Activated T-helper 17 cell treated with anti-CD3 and anti-CD28 coated beads, Interleukin-2, amount 50 U/mL, for 72 hours (primary cell): ENCODE results near the gene SCTR. TPM values are rescaled to one million over a fixed set of nuclear protein-coding genes. Genes with fewer than 3 reads are reported as not detected.

Source experiments
- ATAC-seq: fragments of 150-1000 bp; cut with Tn5 transposase; replicated peaks from 2 replicates; pipeline ENCODE4 v1.10.0; 2021; ENCODE audit warnings: mild to moderate bottlenecking, moderate library complexity
- H3K27ac Mint-ChIP-seq: one replicate; pipeline ENCODE4 v1.8.0; 2022; ENCODE audit warnings: mixed read lengths
- H3K27me3 Mint-ChIP-seq: one replicate; pipeline ENCODE4 v1.8.0; 2022; ENCODE audit warnings: mixed read lengths
- H3K36me3 Mint-ChIP-seq: one replicate; pipeline ENCODE4 v1.8.0; 2022; ENCODE audit warnings: low read depth, mild to moderate bottlenecking, mixed read lengths
- H3K4me1 Mint-ChIP-seq: one replicate; pipeline ENCODE4 v1.8.0; 2022; ENCODE audit warnings: mixed read lengths
- H3K4me3 Mint-ChIP-seq: one replicate; pipeline ENCODE4 v1.8.0; 2022; ENCODE audit warnings: mild to moderate bottlenecking, mixed read lengths
- H3K9me3 Mint-ChIP-seq: one replicate; pipeline ENCODE4 v1.8.0; 2022; ENCODE audit warnings: mixed read lengths
- total RNA-seq, 2 donors: library from RNA; stranded (reverse); gene quantifications; one replicate each; pipeline ENCODE4 v1.2.3, GENCODE V29; 2022

Gene SCTR
- total RNA-seq = not detected

GRCh38 chr2:119523952-119524694, at the start of gene SCTR:
Gene SCTR (minus strand): TSS chr2:119524483. CDS start chr2:119524226, 257 bp downstream.
- Mint-ChIP-seq H3K36me3 (no peaks in the 10 kb centered on the region), H3K4me1 (no peaks in the 10 kb centered on the region), H3K27me3 (peaks cover 55% of the 10 kb centered on the region), H3K9me3 (no peaks in the 10 kb centered on the region), H3K27ac (no peak within 1 kb of the TSS), H3K4me3 (no peak within 1 kb of the TSS)
- no peak for ATAC-seq

GRCh38 chr2:119567292-119567691, 43.0 kb upstream of the SCTR start:
- Mint-ChIP-seq H3K4me3 (no peak overlapping the region), H3K9me3 (no peaks in the 10 kb centered on the region), H3K27me3 (no peaks in the 10 kb centered on the region), H3K36me3 (no peaks in the 10 kb centered on the region), H3K27ac (no peak overlapping the region), H3K4me1 (no peaks in the 10 kb centered on the region)
- ATAC-seq = no peak

DNA sequence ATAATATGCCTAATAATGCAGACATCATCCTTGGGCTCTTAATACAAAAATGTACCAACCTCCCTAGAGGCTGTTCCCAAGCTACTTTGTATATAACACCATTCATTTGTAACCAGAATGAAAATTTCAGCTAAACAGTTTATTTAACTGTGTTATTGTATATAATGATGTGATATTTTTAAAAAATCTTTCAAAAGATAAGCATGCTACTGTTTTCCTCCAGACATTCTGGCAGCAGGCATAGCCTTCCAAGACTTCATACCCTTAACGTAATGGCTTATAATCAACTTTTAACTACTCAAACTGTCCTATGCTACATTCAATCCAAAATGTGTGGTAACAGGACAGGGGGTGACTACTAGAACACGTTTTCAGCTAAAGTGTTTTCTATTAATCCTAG, 41.2 kb upstream of the SCTR start:
- Mint-ChIP-seq H3K36me3 (no peaks in the 10 kb centered on the region), H3K9me3 (no peaks in the 10 kb centered on the region), H3K4me3 (no peak overlapping the region), H3K27me3 (peaks cover 1% of the 10 kb centered on the region), H3K27ac (no peak overlapping the region), H3K4me1 (no peaks in the 10 kb centered on the region)
- no peak for ATAC-seq

DNA sequence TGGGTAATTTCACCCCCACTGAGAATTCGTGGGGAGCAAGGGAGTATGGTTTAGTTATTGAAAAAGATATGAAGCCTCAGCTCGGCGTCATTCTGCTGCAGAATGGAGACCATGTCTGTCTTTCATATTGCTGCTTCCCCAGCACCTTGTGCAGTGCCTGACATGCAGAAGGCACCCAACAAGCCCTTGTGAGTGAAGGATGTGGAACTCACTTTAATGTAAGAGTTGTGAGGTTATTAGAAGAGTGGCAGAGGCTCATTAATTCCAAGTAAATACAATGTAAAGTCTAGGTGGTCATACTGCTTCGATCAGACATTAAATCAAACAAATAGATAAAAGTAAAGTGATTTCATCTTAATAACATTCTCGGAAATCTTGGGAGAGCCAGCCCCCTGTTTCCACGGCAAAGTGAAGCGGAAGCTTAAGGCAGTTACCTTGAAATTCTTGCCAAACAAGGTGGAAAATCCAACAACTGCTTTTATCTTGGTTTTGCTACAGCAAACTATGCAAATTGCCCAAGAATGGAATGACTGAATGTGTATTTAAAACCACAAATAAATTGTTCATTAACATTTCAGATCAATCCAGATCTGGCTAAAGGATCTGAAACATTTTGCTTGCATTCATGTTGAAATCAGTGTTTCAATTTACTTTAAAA, 29.5 kb upstream of the SCTR start:
- Mint-ChIP-seq H3K4me1 (no peaks in the 10 kb centered on the region), H3K27me3 (peaks cover 23% of the 10 kb centered on the region), H3K9me3 (no peaks in the 10 kb centered on the region), H3K27ac (no peak overlapping the region), H3K36me3 (no peaks in the 10 kb centered on the region), H3K4me3 (no peak overlapping the region)
- ATAC-seq = no peak

GRCh38 chr2:119552902-119553301, 28.6 kb upstream of the SCTR start:
- Mint-ChIP-seq H3K36me3 (no peaks in the 10 kb centered on the region), H3K27me3 (peaks cover 27% of the 10 kb centered on the region), H3K9me3 (no peaks in the 10 kb centered on the region), H3K27ac (no peak overlapping the region), H3K4me3 (no peak overlapping the region), H3K4me1 (no peaks in the 10 kb centered on the region)
- ATAC-seq = no peak

DNA sequence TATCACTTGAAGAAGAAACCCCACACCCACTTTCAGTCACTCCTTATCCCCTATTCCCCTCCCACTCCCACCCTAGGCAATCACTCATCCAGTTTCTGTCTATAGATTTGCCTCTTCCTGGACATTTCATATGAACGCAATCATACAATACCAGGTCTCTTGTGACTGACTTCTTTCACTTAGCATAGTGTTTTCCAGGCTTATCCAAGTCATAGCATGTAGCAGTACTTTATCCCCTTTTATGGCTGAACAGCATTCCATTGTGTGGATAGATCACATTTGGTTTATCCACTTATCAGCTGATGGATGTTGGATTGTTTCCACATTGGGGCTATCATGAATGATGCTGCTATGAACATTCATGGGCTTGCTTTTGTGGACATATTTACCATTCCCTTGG, 26.6 kb upstream of the SCTR start:
- Mint-ChIP-seq H3K9me3 (no peaks in the 10 kb centered on the region), H3K36me3 (no peaks in the 10 kb centered on the region), H3K4me1 (no peaks in the 10 kb centered on the region)

GRCh38 chr2:119550346-119550745, 26.1 kb upstream of the SCTR start:
- Mint-ChIP-seq H3K4me1 (no peaks in the 10 kb centered on the region), H3K4me3 (no peak overlapping the region), H3K27me3 (peaks cover 41% of the 10 kb centered on the region), H3K27ac (no peak overlapping the region), H3K36me3 (no peaks in the 10 kb centered on the region), H3K9me3 (no peaks in the 10 kb centered on the region)
- no peak for ATAC-seq

More for the DNA sequence above, 26.6 kb upstream of the SCTR start:
- Mint-ChIP-seq H3K4me3 (no peak overlapping the region), H3K27ac (no peak overlapping the region), H3K27me3 (peaks cover 38% of the 10 kb centered on the region)
- ATAC-seq = no peak

- Mint-ChIP-seq H3K27me3 (peaks cover 40% of the 10 kb centered on the region), H3K9me3 (no peaks in the 10 kb centered on the region), H3K4me3 (no peak overlapping the region), H3K4me1 (no peaks in the 10 kb centered on the region), H3K27ac (no peak overlapping the region), H3K36me3 (no peaks in the 10 kb centered on the region)
- no peak for ATAC-seq
Measured at GRCh38 chr2:119549241-119549640, 25.0 kb upstream of the SCTR start.

- no peak overlapping the region for H3K4me3 Mint-ChIP-seq
- H3K36me3 Mint-ChIP-seq = no peaks in the 10 kb centered on the region
- H3K9me3 Mint-ChIP-seq = no peaks in the 10 kb centered on the region
- H3K27ac Mint-ChIP-seq = no peak overlapping the region
- no peak for ATAC-seq
- H3K27me3 Mint-ChIP-seq = peaks cover 41% of the 10 kb centered on the region
- H3K4me1 Mint-ChIP-seq = no peaks in the 10 kb centered on the region
Measured at GRCh38 chr2:119548516-119549120, 24.3 kb upstream of the SCTR start.

DNA sequence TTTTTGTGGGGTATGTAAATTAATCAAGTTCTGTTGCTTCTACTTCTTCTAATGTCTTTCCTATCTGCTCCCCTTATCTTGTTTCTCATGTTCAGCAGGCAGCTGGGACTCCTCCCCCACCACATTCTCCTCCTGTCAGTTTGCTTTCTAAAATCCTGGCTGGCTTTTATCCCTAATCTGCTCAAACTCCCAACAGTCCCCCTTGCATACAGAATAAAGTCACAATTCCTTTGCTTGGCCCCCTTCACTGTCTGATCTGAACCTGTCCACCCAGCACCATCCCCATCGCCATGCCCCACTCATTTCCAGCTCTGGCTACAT, 22.1 kb upstream of the SCTR start:
- Mint-ChIP-seq H3K4me1 (no peaks in the 10 kb centered on the region), H3K4me3 (no peak overlapping the region), H3K9me3 (no peaks in the 10 kb centered on the region), H3K27me3 (peaks cover 50% of the 10 kb centered on the region), H3K27ac (no peak overlapping the region), H3K36me3 (no peaks in the 10 kb centered on the region)
- no peak for ATAC-seq

DNA sequence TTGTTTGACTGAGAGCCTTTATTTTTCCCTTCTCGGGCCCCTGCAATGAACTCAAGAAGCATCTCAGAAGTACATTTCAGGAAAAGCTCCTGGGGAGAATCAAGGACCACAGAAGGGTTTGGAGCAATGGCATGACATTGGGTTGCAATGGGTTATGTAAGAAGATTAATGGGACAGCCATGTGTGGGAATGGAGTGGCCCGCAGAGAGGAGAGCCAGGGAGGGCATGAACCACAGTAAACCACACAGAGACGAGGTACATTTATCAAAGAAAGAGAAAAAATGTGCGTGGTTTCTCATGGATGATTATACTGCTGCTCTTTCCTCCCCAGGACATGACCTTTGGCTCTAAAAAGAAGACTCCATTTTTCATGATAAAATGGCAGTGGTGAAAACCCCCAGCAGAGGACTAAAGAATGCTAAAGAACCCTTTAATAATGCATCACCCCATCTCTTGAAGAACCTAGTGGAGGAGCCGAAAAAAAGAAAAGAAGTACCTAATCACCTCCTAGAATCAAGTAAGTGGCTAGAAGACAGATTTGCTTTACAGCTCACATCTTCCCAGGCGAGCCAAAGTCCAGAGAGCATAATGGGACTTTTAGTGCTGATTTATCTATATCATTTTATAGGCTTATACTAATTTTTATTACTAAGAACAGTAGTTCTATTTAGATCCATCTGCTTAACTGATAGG, 21.6 kb upstream of the SCTR start:
- H3K4me3 Mint-ChIP-seq = no peak overlapping the region
- no peak overlapping the region for H3K27ac Mint-ChIP-seq
- H3K27me3 Mint-ChIP-seq = peaks cover 50% of the 10 kb centered on the region
- H3K36me3 Mint-ChIP-seq = no peaks in the 10 kb centered on the region
- no peaks in the 10 kb centered on the region for H3K9me3 Mint-ChIP-seq
- no peaks in the 10 kb centered on the region for H3K4me1 Mint-ChIP-seq
- no peak for ATAC-seq

DNA sequence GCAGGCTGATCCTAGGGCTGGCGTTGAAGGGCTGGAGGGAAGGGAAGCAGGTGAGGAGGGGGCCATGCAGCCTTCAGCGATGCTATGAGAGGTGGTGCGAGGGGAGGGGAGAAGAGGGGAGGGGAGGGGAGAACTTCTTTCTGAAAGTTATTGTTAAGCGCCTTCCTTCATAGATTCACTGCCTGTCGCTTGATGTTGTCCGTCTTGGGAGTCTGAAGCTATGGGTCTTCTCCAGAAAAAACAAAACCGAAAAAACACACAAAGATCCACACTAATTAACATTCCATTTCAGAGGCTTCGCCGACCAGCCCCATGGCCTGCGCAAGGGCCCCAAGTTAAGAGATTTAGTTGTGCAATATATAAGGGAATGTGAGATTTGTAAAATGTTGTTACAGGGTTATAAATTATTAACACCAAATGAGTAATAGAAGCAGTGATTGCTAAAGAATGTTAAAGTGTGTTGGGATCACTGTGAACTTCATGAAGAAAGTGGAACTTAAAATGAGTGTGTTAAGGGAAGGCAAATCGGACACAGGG, 20.7 kb upstream of the SCTR start:
- no peaks in the 10 kb centered on the region for H3K4me1 Mint-ChIP-seq

GRCh38 chr2:119544075-119544938, 20.0 kb upstream of the SCTR start, which contains the start of gene CFAP221:
Gene CFAP221 (plus strand): TSS chr2:119544449. CDS start chr2:119546132, 1,683 bp downstream.
- ATAC-seq = peak; percentile 70
- no peak within 1 kb of the TSS for H3K27ac Mint-ChIP-seq
- no peaks in the 10 kb centered on the region for H3K9me3 Mint-ChIP-seq
- H3K27me3 Mint-ChIP-seq = peaks cover 51% of the 10 kb centered on the region
- no peaks in the 10 kb centered on the region for H3K36me3 Mint-ChIP-seq
- H3K4me3 Mint-ChIP-seq = peak within 1 kb of the TSS; percentile 19
- no peaks in the 10 kb centered on the region for H3K4me1 Mint-ChIP-seq

More for the DNA sequence above, 20.7 kb upstream of the SCTR start:
- H3K27ac Mint-ChIP-seq = no peak overlapping the region
- peak overlapping the region; percentile 19 for H3K4me3 Mint-ChIP-seq
- no peaks in the 10 kb centered on the region for H3K36me3 Mint-ChIP-seq
- no peak for ATAC-seq
- no peaks in the 10 kb centered on the region for H3K9me3 Mint-ChIP-seq
- peaks cover 52% of the 10 kb centered on the region for H3K27me3 Mint-ChIP-seq

DNA sequence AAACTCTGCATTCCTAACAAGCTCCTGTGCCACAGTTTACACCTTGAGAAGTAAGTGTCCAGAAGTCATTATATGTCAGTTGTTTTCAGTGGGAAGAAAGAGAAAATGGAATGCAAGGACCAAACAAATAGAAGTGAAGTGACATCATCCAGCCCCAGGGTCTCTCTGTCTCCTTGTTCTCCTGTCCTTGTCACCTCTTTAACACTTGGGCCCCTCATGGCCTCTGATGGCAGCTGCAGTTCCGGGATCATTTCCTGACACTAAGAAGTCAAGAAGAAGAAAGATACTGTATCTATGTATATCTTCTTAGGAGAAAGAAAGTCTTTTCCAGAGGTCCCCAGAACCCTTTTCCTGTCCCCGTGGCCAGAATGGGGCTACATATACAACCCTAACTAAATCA, 17.2 kb upstream of the SCTR start:
- H3K4me3 Mint-ChIP-seq = no peak overlapping the region
- H3K27ac Mint-ChIP-seq = no peak overlapping the region
- no peak for ATAC-seq
- no peaks in the 10 kb centered on the region for H3K4me1 Mint-ChIP-seq
- peaks cover under 1% of the 10 kb centered on the region for H3K9me3 Mint-ChIP-seq
- H3K36me3 Mint-ChIP-seq = no peaks in the 10 kb centered on the region
- H3K27me3 Mint-ChIP-seq = peaks cover 40% of the 10 kb centered on the region
